Epithelial cell of esophagus (primary cell): ENCODE data around the gene SLC13A1.

Experiments used
- DNase-seq: peaks from one replicate; pipeline ENCODE4 v3.0.0; 2010; ENCODE audit warnings: low read depth
- H3K4me3 ChIP-seq: 2 replicates; pipeline ENCODE4 v1.5.1; 2011; ENCODE audit warnings: mild to moderate bottlenecking, low read length, control low read depth
- TF ChIP-seq, protein P1 (sequence below): IDR thresholded peaks from 2 replicates; pipeline ENCODE4 v1.5.1; 2011; ENCODE audit warnings: low read depth, mild to moderate bottlenecking, low read length, control low read depth, inconsistent platforms; ENCODE audit not compliant: insufficient read depth; ENCODE audit errors: missing control alignments

Gene SLC13A1

DNA sequence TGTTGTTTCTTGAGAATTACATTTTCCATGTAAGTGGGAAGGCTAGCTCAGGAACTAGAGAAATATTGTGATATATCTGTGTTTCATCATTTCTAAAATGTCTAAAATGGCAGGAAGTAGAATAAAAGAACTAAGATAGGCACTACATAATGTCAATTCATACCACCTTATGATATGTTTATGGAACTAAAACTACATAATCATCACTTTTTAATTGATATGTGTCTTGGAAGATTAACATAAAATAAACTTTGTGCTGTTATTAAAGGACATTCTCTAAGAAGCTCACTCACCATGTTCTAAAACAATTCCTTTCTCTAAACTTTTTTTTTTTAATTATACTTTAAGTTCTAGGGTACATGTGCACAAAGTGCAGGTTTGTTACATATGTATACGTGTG, 120.7 kb downstream of the SLC13A1 start:
- DNase-seq = no peak
- TF ChIP-seq, protein P1, sequence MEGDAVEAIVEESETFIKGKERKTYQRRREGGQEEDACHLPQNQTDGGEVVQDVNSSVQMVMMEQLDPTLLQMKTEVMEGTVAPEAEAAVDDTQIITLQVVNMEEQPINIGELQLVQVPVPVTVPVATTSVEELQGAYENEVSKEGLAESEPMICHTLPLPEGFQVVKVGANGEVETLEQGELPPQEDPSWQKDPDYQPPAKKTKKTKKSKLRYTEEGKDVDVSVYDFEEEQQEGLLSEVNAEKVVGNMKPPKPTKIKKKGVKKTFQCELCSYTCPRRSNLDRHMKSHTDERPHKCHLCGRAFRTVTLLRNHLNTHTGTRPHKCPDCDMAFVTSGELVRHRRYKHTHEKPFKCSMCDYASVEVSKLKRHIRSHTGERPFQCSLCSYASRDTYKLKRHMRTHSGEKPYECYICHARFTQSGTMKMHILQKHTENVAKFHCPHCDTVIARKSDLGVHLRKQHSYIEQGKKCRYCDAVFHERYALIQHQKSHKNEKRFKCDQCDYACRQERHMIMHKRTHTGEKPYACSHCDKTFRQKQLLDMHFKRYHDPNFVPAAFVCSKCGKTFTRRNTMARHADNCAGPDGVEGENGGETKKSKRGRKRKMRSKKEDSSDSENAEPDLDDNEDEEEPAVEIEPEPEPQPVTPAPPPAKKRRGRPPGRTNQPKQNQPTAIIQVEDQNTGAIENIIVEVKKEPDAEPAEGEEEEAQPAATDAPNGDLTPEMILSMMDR = no peak
- no peak overlapping the region for H3K4me3 ChIP-seq

DNA sequence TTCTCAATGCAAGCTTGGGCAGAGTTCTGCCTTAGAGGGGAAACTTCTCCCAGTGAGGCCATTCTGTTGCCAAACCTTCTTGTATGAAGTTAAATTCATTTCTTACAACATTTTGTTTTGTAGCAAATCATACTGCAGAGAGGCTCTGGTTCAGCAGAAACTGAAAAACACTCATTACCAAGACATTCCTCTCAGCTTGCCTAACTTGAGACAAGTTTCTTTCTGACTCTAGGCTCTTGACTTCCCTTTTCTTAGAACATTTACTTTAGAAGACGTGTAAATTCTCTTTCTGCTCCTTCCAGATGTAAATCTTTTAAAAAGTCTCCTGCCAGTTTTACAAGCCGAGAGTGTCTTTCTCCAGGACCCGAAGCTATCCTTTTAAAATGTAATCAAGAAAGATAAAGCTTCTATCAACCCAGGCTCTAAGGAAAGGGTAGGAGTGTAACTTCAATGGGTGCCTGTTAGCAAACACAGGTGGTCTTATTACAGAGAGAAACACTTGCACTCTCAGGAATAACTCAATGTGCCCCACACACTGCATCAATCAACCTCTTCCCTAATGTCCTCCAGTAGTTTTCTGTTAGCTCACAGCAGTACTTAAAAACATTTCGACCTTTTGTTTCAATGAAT, 123.8 kb downstream of the SLC13A1 start:
- DNase-seq = no peak
- TF ChIP-seq, protein P1 = no peak
- no peak overlapping the region for H3K4me3 ChIP-seq

DNA sequence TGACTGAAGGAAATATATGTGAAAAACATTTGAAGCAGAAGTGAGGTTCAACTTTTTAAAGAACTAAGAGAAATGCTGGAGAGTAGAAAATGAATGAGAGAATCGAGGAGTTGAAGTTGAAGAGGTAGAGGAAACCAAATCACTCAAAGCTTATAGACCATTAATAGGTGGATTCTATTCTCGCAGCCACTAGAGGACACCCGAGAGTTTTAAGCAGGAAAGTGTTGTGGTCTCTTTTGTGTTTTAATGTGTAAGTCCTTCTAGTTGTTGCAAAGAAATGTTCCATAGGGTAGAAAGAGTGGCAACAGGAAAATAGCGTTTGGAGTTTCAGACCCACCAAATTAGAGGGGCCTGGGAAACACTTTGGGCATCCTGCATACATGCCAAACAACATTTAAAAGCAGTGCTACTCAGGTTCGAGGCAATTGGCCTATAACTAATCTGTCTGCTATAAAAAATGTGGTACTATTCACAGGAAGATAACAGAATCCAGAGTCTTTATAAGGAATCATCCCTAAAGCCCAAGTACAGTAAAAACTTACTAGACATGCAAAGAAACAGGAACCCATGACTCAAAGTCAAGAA, 129.0 kb downstream of the SLC13A1 start:
- peak; percentile 9 for DNase-seq
- no peak overlapping the region for H3K4me3 ChIP-seq
- TF ChIP-seq, protein P1 = peak; percentile 32

DNA sequence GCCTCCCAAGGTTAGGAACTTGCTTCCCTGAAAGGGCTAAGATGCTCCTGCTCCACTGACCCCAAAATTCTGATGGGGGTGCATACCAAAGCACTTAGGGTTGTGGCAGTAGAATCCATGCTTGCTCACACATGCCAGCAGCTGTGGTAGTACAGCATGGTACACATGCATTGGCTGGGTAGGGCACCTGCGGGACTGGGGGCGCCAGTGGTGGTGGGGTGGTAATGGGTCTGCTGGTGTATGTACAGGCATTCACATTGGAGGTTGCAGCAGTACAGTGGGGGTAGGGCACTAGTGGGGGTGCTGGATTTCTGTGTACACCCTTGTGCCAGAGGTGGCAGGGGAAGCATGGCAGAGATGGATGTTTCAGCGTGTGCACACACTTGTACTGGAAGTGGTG, 132.0 kb downstream of the SLC13A1 start:
- DNase-seq = no peak
- TF ChIP-seq, protein P1 = no peak
- no peak overlapping the region for H3K4me3 ChIP-seq
